RPMI8226 (cell line): Measurements from ENCODE around the gene CYTH2.

Source experiments
- DNase-seq: peaks from one replicate; pipeline ENCODE4 v3.0.0-alpha.2; 2015

The CYTH2 gene

GRCh38 chr19:48496959-48497727 is 28.0 kb downstream of the CYTH2 start:
- no peak for DNase-seq

GRCh38 chr19:48497728-48498594 is 28.8 kb downstream of the CYTH2 start:
- DNase-seq: no peak

GRCh38 chr19:48498595-48499311 is 29.6 kb downstream of the CYTH2 start:
- no peak for DNase-seq

- no peak for DNase-seq
These were observed 30.3 kb downstream of the CYTH2 start for GRCh38 chr19:48499316-48500090.

GRCh38 chr19:48500830-48501493 is 31.8 kb downstream of the CYTH2 start:
- DNase-seq: no peak

GRCh38 chr19:48501494-48502349 is 32.6 kb downstream of the CYTH2 start:
- peak; percentile 97 for DNase-seq

GRCh38 chr19:48502350-48503018 is 33.3 kb downstream of the CYTH2 start:
- no peak for DNase-seq

GRCh38 chr19:48506138-48506733 is 37.1 kb downstream of the CYTH2 start:
- DNase-seq: peak; percentile 58

- DNase-seq: no peak
These were observed 38.8 kb downstream of the CYTH2 start for GRCh38 chr19:48507911-48508439.

GRCh38 chr19:48508729-48509411 is 39.7 kb downstream of the CYTH2 start:
- DNase-seq: no peak

GRCh38 chr19:48509467-48510194 is 40.5 kb downstream of the CYTH2 start:
- no peak for DNase-seq

- DNase-seq: peak; percentile 58
These were observed 41.5 kb downstream of the CYTH2 start for GRCh38 chr19:48510421-48511268.

GRCh38 chr19:48511321-48511731 is 42.2 kb downstream of the CYTH2 start:
- DNase-seq: no peak

GRCh38 chr19:48511800-48512503 is 42.8 kb downstream of the CYTH2 start, which contains the start of gene LMTK3:
LMTK3 (minus strand) TSS chr19:48511835; CDS start chr19:48511576, 259 bp downstream.
- DNase-seq: no peak

- DNase-seq: no peak
These were observed 43.5 kb downstream of the CYTH2 start for GRCh38 chr19:48512504-48513288.
